GM06990 (cell line): ENCODE measurements around the gene MSANTD1.

Experiments used
- DNase-seq: peaks from one replicate; pipeline ENCODE4 v3.0.0-alpha.2; 2011; ENCODE audit not compliant: insufficient read length; ENCODE audit errors: extremely low read depth
- H3K27me3 ChIP-seq: replicated peaks from 2 replicates; pipeline ENCODE4 v1.6.0; 2011; ENCODE audit warnings: low read length; ENCODE audit not compliant: control insufficient read depth, insufficient read depth
- H3K36me3 ChIP-seq: 2 replicates; pipeline ENCODE4 v1.5.1; 2011; ENCODE audit warnings: low read length; ENCODE audit not compliant: control insufficient read depth, insufficient read depth
- H3K4me3 ChIP-seq: replicated peaks from 2 replicates; pipeline ENCODE4 v1.5.1; 2011; ENCODE audit warnings: low read depth, mild to moderate bottlenecking, control low read depth, low read length
- TF ChIP-seq, protein P1 (sequence below): IDR thresholded peaks from 2 replicates; pipeline ENCODE4 v1.5.1; 2011; ENCODE audit warnings: low read length, control low read depth, mild to moderate bottlenecking, inconsistent platforms; ENCODE audit not compliant: insufficient read depth, poor library complexity, severe bottlenecking

Gene MSANTD1

DNA sequence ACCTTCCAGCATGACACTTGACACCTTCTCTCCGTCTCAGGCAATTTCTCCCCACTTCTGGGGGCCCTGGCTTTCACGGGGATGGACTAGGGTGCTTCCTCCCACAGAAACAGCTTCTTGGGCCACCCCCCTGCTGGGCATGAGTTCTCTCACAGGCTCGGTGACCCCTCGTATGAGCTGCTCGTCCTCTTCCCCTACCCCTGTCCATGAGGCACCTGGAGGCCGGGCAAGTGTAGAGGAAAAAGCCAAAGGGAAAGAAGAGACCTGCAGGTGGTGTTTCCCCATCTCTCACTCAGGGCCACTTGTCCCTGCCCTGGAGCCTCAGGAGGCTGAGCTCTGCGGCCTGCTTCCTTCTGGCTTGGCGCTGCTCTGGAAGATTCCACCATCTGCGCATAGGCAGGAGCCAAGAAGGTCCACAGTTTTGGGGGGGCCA lies 41.9 kb downstream of the MSANTD1 start:
- Histone ChIP-seq H3K4me3 (no peak overlapping the region), H3K36me3 (no peaks in the 10 kb centered on the region), H3K27me3 (no peaks in the 10 kb centered on the region; the same call in 1 of the 2 replicates)
- TF ChIP-seq, protein P1, sequence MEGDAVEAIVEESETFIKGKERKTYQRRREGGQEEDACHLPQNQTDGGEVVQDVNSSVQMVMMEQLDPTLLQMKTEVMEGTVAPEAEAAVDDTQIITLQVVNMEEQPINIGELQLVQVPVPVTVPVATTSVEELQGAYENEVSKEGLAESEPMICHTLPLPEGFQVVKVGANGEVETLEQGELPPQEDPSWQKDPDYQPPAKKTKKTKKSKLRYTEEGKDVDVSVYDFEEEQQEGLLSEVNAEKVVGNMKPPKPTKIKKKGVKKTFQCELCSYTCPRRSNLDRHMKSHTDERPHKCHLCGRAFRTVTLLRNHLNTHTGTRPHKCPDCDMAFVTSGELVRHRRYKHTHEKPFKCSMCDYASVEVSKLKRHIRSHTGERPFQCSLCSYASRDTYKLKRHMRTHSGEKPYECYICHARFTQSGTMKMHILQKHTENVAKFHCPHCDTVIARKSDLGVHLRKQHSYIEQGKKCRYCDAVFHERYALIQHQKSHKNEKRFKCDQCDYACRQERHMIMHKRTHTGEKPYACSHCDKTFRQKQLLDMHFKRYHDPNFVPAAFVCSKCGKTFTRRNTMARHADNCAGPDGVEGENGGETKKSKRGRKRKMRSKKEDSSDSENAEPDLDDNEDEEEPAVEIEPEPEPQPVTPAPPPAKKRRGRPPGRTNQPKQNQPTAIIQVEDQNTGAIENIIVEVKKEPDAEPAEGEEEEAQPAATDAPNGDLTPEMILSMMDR: no peak
- DNase-seq: no peak

DNA sequence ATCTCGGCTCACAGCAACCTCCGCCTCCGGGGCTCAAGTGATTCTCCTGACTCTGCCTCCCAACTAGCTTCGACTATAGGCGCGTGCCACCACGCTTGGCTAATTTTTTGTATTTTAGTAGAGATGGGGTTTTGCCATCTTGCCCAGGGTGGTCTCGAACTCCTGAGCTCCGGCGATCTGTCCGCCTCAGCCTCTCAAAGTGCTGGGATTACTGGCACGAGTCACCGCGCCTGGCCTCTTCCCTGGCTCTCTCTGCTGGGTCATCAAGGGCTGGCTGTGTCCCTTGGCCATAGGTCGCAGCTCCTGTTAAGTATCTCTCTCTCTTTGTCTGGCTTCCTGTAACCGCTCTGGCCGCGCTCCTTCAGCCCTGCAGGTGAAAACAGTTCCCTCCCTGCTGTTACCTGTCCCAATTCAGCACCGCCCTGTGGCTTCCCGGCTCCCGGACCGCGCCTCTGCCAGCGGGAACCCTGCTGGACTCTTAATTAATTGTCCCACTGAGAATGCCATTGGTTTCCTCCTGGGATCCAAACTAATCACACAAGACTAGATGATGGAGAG lies 42.5 kb downstream of the MSANTD1 start:
- DNase-seq: no peak
- Histone ChIP-seq H3K36me3 (no peaks in the 10 kb centered on the region), H3K27me3 (no peaks in the 10 kb centered on the region; the same call in 1 of the 2 replicates), H3K4me3 (peak overlapping the region; percentile 68; the same call in 1 of the 2 replicates)
- TF ChIP-seq, protein P1: no peak

DNA sequence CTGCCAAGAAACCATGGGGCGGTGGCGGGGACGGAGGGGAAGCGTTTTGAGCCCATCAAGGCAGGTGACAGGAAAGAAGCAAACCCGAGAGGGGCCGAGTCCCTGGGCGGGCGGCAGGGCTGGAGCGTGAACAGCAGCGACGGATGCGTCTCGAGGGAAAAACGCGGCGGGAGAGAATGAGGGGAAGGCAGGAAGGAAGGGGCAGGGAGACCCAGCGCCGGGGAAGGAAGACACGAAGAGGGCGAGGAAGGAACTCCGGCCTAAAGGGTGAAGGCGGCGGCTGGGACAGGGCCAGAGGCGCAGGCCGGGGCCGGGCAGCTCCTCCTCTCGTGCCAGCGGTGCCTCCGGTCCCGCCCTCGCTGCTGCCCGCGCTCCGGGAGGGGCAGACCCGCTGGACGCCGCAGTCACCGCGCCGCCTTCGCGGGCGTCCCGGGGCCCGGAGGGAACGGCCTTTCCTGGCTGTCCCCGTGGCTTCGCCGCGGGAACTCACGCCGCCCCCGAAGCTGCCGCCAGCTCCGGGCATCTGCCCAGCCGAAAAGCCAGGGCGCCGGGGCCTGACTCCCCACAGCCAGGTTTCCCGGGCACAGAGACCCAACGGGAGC lies 43.1 kb downstream of the MSANTD1 start:
- Histone ChIP-seq H3K36me3 (no peaks in the 10 kb centered on the region), H3K4me3 (peak overlapping the region; percentile 68), H3K27me3 (no peaks in the 10 kb centered on the region; the same call in 1 of the 2 replicates)
- DNase-seq: no peak
- TF ChIP-seq, protein P1: no peak

DNA sequence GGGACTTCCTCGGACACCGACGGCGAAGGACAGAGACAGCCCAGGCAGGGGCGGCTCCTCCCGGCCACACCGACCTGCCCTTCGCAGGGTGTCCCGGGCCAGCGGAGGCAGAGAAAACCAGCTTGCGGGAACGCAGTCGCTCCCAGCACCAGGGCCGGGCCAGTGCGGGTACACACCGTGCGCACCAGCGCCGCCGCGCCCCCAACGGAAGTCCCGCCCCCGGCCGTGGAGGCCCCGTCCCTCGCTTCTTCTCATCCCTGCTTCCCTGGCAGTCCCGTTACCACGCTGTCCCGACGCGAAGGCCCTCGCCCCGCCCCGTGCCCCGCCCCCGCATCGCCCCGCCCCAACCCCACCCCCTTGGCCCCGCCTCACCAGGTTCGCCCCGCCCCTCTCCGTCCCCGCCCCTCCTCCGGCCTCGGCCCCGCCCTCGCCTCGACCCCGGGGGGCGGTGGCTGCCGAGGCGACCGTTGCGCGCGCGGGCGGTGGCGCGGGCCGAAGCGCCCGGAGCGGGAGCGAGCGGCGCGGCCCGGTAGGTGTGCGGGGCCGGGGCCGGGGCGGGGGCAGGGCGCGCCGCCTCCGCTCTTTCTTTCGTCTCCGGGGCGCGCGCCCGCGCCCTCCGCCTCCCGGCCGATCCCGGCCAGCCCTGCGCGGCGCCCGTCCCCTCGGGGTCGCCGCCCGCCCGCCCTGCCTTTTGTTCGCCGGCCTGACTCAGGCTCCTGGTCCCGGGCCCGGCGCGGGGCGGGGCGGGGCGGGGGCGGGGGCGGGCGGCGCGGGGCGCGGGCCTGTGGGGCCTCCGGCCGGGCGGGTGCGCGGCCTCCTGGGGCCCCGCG lies 43.8 kb downstream of the MSANTD1 start, which contains the start of gene RGS12:
Gene RGS12 (plus strand): TSS at position 451 of the 830 bp plus-strand sequence. CDS start 23,150 bp downstream, outside the sequence.
- peak; percentile 80 for DNase-seq
- no peaks in the 10 kb centered on the region for H3K36me3 ChIP-seq
- no peaks in the 10 kb centered on the region; the same call in 1 of the 2 replicates for H3K27me3 ChIP-seq
- TF ChIP-seq, protein P1: no peak
- H3K4me3 ChIP-seq: peak within 1 kb of the TSS; percentile 68

DNA sequence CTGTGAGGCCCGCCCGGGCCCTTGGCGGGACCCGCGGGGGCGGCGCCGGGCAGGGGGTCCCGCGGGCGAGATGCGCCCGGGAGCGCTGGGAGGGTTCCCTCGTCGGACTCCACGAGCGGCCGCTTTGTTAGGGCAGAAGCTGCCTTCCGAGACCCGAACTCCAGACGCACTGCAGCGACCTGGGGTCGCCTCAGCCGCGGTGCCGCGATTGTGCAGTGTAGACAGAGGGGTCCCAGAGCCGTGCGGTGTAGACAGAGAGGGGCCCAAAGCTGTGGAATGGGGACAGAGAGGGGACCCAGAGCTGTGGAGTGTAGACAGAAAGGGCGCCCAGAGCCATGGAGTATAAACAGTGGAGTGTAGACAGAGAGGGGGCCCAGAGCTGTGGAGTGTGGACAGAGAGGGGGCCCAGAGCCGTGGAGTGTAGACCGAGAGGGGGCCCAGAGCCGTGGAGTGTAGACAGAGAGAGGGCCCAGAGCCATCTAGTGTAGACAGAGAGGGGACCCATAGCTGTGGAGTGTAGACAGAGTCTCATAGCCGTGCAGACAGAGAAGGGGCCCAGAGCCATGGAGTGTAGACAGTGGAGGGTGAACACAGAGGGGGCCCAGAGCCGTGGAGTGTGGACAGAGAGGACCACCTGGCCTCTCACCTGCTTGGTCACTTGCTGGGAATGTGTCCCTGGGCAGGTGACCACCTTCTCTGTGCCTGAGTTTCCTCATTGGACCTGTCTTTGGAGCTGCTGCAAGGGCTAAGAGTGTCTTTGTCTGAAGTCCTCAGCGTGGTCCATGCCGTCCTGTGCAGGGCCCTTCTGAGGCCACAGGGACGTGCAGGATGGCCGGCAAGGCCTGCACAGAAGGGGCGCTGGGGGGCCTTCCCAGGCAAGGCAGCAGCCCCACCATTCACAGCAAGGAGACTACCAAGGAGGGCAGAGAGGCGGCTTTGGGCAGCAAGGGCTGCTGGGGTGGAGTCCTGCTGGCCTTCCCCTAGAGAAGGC lies 44.7 kb downstream of the MSANTD1 start:
- Histone ChIP-seq H3K4me3 (peak overlapping the region; percentile 14; the same call in 1 of the 2 replicates), H3K36me3 (no peaks in the 10 kb centered on the region), H3K27me3 (no peaks in the 10 kb centered on the region; the same call in 1 of the 2 replicates)
- TF ChIP-seq, protein P1: no peak
- DNase-seq: no peak
